Globus pallidus (tissue), 1 donor: ENCODE results near the gene IDS.
"Not testable (repeated sequence)": the region's sequence is repeated elsewhere in the genome, so short reads cannot be mapped to it uniquely, and the experiment has no call there.

Source experiments
- DNase-seq: peaks from one replicate; pipeline ENCODE4 v3.0.0-alpha.2; 2015; ENCODE audit warnings: low spot score

IDS gene

GRCh38 chrX:149498767-149499166 is 6.3 kb downstream of the IDS start:
- no peak for DNase-seq

- DNase-seq: no peak
These were observed 7.5 kb downstream of the IDS start for GRCh38 chrX:149497626-149498025.

GRCh38 chrX:149497054-149497453 is 8.1 kb downstream of the IDS start:
- no peak for DNase-seq

GRCh38 chrX:149495573-149496071 is 9.5 kb downstream of the IDS start:
- DNase-seq: no peak

GRCh38 chrX:149494844-149495565 is 10.1 kb downstream of the IDS start:
- DNase-seq: no peak

- DNase-seq: no peak
These were observed 11.2 kb downstream of the IDS start for GRCh38 chrX:149493567-149494562.

GRCh38 chrX:149491812-149492211 is 13.3 kb downstream of the IDS start:
- DNase-seq: no peak

- DNase-seq: no peak
These were observed 15.0 kb downstream of the IDS start for GRCh38 chrX:149490100-149490499.

GRCh38 chrX:149488411-149489052 is 16.6 kb downstream of the IDS start:
- DNase-seq: not testable (repeated sequence)

- DNase-seq: not testable (repeated sequence)
These were observed 17.1 kb downstream of the IDS start for GRCh38 chrX:149488008-149488407.

GRCh38 chrX:149487292-149487691 is 17.8 kb downstream of the IDS start:
- DNase-seq: no peak

GRCh38 chrX:149476513-149476912 is 28.6 kb downstream of the IDS start:
- no peak for DNase-seq

GRCh38 chrX:149473966-149474365 is 31.1 kb downstream of the IDS start:
- no peak for DNase-seq

- DNase-seq: peak; percentile 24
These were observed 32.0 kb downstream of the IDS start for GRCh38 chrX:149473092-149473491.

- no peak for DNase-seq
These were observed 32.5 kb downstream of the IDS start for GRCh38 chrX:149472625-149473024.

GRCh38 chrX:149471397-149471796 is 33.7 kb downstream of the IDS start:
- DNase-seq: no peak

- DNase-seq: peak; percentile 85
These were observed 34.2 kb downstream of the IDS start for GRCh38 chrX:149470955-149471354.

- DNase-seq: no peak
These were observed 35.7 kb downstream of the IDS start for GRCh38 chrX:149469406-149469805.

- DNase-seq: no peak
These were observed 37.2 kb downstream of the IDS start for GRCh38 chrX:149467920-149468319.

- DNase-seq: no peak
These were observed 37.6 kb downstream of the IDS start for GRCh38 chrX:149467461-149467860.

GRCh38 chrX:149462849-149463248 is 42.3 kb downstream of the IDS start:
- no peak for DNase-seq

- no peak for DNase-seq
These were observed 43.4 kb downstream of the IDS start for GRCh38 chrX:149461746-149462145.
